Progenitor cell of endocrine pancreas (in vitro differentiated cells): ENCODE measurements around the gene ROR1. TPM values are rescaled to one million over a fixed set of nuclear protein-coding genes. Genes with fewer than 3 reads are reported as not detected.

ENCODE experiments used
- DNase-seq: peaks from one replicate; pipeline ENCODE4 v3.0.0; 2021; ENCODE audit warnings: low spot score; ENCODE audit not compliant: unreplicated experiment
- H3K27ac Mint-ChIP-seq: 2 replicates; pipeline ENCODE4 v1.8.0; 2021; ENCODE audit warnings: mild to moderate bottlenecking, moderate library complexity, mixed read lengths
- H3K27me3 Mint-ChIP-seq: 2 replicates; pipeline ENCODE4 v1.8.0; 2021; ENCODE audit warnings: mixed read lengths
- H3K36me3 Mint-ChIP-seq: 2 replicates; pipeline ENCODE4 v1.8.0; 2022; ENCODE audit warnings: mixed read lengths; ENCODE audit not compliant: insufficient read depth
- H3K4me1 Mint-ChIP-seq: 2 replicates; pipeline ENCODE4 v1.8.0; 2021; ENCODE audit warnings: low read depth, mixed read lengths
- H3K4me3 Mint-ChIP-seq: 2 replicates; pipeline ENCODE4 v1.8.0; 2021; ENCODE audit warnings: low read depth, mild to moderate bottlenecking, moderate library complexity, mixed read lengths
- H3K9me3 Mint-ChIP-seq: 2 replicates; pipeline ENCODE4 v1.8.0; 2021; ENCODE audit warnings: low read depth, mixed read lengths
- total RNA-seq: library from RNA; stranded (reverse); gene quantifications from 2 replicates; pipeline ENCODE4 v1.2.1, GENCODE V29; 2021
- TF ChIP-seq, protein P1 (sequence below): fragments of 200-600 bp; sonication (generic); IDR thresholded peaks from one replicate; pipeline ENCODE4 v1.5.0; 2021; ENCODE audit warnings: antibody characterized with exemption, mild to moderate bottlenecking; ENCODE audit not compliant: unreplicated experiment

Gene ROR1
- total RNA-seq, 1 donor from 2014 or later: 63.8 TPM

DNA sequence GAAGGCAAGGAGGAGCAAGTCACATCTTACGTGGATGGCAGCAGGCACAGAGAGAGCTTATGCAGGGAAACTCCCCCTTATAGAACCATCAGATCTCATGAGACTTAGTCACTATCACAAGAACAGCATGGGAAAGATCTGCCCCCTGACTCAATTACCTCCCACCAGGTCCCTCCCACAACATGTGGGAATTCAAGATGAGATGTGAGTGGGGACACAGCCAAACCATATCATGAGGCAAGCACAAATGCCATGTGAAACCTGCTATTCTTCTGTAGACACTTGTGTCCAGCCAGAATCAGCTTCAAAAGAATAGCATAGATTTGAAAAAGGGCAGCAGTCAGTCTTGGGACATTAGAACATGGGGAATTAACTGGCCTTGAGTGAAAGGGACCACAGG, 397.4 kb downstream of the ROR1 start:
- DNase-seq: no peak
- H3K36me3 Mint-ChIP-seq: peaks cover 54% of the 10 kb centered on the region
- H3K9me3 Mint-ChIP-seq: peaks cover 5% of the 10 kb centered on the region
- H3K4me3 Mint-ChIP-seq: no peak overlapping the region
- no peaks in the 10 kb centered on the region for H3K27me3 Mint-ChIP-seq
- TF ChIP-seq, protein P1, sequence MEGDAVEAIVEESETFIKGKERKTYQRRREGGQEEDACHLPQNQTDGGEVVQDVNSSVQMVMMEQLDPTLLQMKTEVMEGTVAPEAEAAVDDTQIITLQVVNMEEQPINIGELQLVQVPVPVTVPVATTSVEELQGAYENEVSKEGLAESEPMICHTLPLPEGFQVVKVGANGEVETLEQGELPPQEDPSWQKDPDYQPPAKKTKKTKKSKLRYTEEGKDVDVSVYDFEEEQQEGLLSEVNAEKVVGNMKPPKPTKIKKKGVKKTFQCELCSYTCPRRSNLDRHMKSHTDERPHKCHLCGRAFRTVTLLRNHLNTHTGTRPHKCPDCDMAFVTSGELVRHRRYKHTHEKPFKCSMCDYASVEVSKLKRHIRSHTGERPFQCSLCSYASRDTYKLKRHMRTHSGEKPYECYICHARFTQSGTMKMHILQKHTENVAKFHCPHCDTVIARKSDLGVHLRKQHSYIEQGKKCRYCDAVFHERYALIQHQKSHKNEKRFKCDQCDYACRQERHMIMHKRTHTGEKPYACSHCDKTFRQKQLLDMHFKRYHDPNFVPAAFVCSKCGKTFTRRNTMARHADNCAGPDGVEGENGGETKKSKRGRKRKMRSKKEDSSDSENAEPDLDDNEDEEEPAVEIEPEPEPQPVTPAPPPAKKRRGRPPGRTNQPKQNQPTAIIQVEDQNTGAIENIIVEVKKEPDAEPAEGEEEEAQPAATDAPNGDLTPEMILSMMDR: no peak
- peaks cover 9% of the 10 kb centered on the region for H3K4me1 Mint-ChIP-seq
- H3K27ac Mint-ChIP-seq: no peak overlapping the region

DNA sequence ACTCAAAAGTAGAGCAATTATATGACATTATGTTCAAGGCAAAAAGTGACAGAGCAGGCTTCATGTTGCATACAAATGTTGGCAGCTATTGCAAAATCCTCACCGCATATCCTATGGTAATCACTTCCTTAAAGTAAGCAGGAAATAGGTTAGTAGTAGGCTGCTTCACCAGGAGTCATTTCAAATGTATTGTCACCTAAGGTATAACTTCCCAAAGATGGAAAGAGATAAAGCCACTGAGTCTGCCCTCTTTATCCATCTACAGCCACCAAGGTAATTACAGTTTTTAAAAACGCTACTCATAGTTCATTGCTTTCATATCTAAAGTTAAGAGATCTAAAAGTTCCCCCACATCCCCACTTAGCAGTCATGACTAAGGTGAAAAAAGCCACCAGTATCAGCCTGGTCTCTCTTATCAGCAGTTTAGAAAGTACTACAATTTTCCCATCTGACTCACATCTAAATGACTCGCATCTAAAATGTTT, 398.0 kb downstream of the ROR1 start:
- H3K9me3 Mint-ChIP-seq: peaks cover 5% of the 10 kb centered on the region
- TF ChIP-seq, protein P1: no peak
- peaks cover 59% of the 10 kb centered on the region for H3K36me3 Mint-ChIP-seq
- H3K4me3 Mint-ChIP-seq: no peak overlapping the region
- no peak for DNase-seq
- peaks cover 7% of the 10 kb centered on the region for H3K4me1 Mint-ChIP-seq
- peak overlapping the region; percentile 36 for H3K27ac Mint-ChIP-seq
- H3K27me3 Mint-ChIP-seq: no peaks in the 10 kb centered on the region

DNA sequence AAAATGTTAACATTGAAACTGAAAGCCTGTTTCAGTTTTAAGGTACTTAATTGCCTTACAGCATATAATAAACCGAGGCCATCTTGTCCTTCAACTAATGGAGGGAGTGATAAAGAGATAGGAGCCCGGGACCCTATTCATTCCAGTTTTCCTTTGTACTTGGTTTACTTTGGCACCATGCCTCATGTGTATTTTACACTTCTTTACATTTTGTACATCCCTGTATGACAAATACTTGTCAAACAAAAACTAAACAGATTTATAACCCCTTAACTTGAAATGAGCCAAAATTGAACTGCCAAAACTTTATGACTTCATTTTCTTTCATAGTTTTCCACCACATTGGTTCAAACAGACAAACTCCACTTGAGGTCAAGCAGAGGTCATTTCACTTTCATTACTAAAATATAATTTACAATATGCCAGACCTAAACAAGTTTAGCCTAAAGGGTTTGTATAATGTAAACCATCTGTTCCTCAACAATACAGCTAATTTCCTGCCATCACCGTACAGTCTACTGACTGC, 398.7 kb downstream of the ROR1 start:
- no peaks in the 10 kb centered on the region for H3K27me3 Mint-ChIP-seq
- no peak overlapping the region for H3K27ac Mint-ChIP-seq
- no peak overlapping the region for H3K4me3 Mint-ChIP-seq
- DNase-seq: no peak
- H3K36me3 Mint-ChIP-seq: peaks cover 57% of the 10 kb centered on the region
- H3K4me1 Mint-ChIP-seq: peaks cover 7% of the 10 kb centered on the region
- TF ChIP-seq, protein P1: no peak
- peaks cover 5% of the 10 kb centered on the region for H3K9me3 Mint-ChIP-seq

DNA sequence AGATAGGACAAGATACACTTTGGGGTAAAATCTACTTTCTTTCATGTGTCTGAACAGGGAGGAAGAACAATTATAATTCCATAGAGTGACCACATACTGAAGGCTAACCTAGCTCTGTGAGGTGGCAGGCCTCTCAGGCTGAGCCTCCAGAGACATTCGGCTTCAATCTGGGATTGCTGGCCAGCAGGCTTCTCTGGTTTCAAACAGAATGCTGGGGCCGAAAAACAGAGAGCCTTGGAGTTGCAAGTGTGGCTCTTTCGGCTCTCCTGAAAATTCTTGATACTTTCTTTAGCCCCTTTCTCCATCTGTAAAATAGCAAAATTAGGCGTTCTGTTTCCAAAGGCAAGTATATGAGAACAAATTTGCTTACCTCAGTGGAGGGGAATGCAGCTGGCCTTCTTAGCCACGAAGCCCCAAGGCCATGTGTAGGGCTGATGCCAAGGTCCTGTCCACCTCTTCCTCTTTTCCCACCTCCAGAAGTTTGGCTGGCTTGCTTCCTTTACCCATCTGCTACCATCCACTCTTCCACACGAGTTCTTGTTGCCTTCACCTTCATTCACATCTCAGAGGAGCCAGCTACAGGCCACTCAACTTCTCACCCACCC, 399.6 kb downstream of the ROR1 start:
- Mint-ChIP-seq H3K4me3 (no peak overlapping the region), H3K36me3 (peaks cover 59% of the 10 kb centered on the region), H3K27me3 (no peaks in the 10 kb centered on the region), H3K27ac (peak overlapping the region; percentile 33), H3K4me1 (peaks cover 7% of the 10 kb centered on the region), H3K9me3 (peaks cover 5% of the 10 kb centered on the region)
- TF ChIP-seq, protein P1: no peak
- DNase-seq: no peak

DNA sequence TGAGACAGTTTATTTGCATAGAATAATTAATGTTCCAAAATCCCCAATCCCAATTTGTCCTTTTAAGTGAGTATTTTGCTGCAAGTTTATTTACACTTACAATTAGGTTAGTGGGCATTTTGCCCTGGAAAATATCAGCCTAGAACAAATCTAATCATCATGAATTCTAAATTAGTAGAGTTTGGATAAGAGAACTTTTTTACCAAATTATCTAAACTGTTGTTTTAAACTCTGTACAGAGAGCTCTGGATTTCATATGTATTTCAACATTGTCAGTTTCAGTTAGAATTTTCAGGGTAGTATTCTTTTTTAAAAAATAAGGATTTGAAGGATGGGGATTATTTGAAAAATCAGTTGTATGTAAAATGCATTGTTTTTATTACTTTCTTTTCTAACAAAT, 401.8 kb downstream of the ROR1 start:
- Mint-ChIP-seq H3K27me3 (no peaks in the 10 kb centered on the region), H3K4me1 (peaks cover 7% of the 10 kb centered on the region), H3K4me3 (no peak overlapping the region), H3K36me3 (peaks cover 44% of the 10 kb centered on the region), H3K27ac (no peak overlapping the region), H3K9me3 (peaks cover 5% of the 10 kb centered on the region)
- no peak for DNase-seq
- TF ChIP-seq, protein P1: no peak
